ENCODE measurements around the gene METTL26. TPM values are rescaled to one million over a fixed set of nuclear protein-coding genes. Genes with fewer than 3 reads are reported as not detected.
A peak's percentile ranks its signal among the peaks of the same experiment; 100 is the strongest.

Gene METTL26
- total RNA-seq, 2 donors from 2014 or later: 76.8 to 115 TPM

- ATAC-seq: no peak
- no peak overlapping the region for H3K27ac ChIP-seq
- peaks cover under 1 to 4% of the 10 kb centered on the region in 2 donors for H3K36me3 ChIP-seq (replicated peaks in 1 of 2; ENCODE audit: insufficient read depth in 1 of 2, low read depth in 2 of 2)
- peaks cover 34% of the 10 kb centered on the region for H3K4me1 ChIP-seq
- no peak overlapping the region for H3K4me3 ChIP-seq
- H3K9me3 ChIP-seq: no peaks in the 10 kb centered on the region
- no peak for TF ChIP-seq CTCF (IDR thresholded peaks at IDR 0.05)
- TF ChIP-seq POLR2A (IDR thresholded peaks at IDR 0.05): no peak
- DNase-seq: peak in 1 of 4 donors; percentile 12
- no peaks in the 10 kb centered on the region for H3K27me3 ChIP-seq
- 95 to 99% methylated on average over 14 to 52 of the region's 67 CpGs for WGBS, 2 donors
- intact Hi-C loops (cut with DNase I): no loop called here
Measured at GRCh38 chr16:632486-633335, 3.4 kb downstream of the METTL26 start.

GRCh38 chr16:631808-632358 lies 4.2 kb downstream of the METTL26 start:
- Histone ChIP-seq H3K9me3 (no peaks in the 10 kb centered on the region), H3K4me3 (no peak overlapping the region), H3K4me1 (peaks cover 28% of the 10 kb centered on the region), H3K27ac (no peak overlapping the region), H3K36me3 (replicated peaks in 1 of 2; ENCODE audit: insufficient read depth in 1 of 2, low read depth in 2 of 2) (peaks cover 4 to 6% of the 10 kb centered on the region in 2 donors), H3K27me3 (no peaks in the 10 kb centered on the region)
- no peak for ATAC-seq
- 33 to 40% methylated on average over 9 of the region's 9 CpGs for WGBS, 2 donors
- intact Hi-C loops (cut with DNase I): no loop called here
- DNase-seq: no peak
- TF ChIP-seq CTCF (IDR thresholded peaks at IDR 0.05): no peak
- no peak for TF ChIP-seq POLR2A (IDR thresholded peaks at IDR 0.05)

- H3K27ac ChIP-seq: no peak within 1 kb of the TSS
- no peaks in the 10 kb centered on the region for H3K27me3 ChIP-seq
- H3K4me3 ChIP-seq: no peak within 1 kb of the TSS
- H3K4me1 ChIP-seq: peaks cover 27% of the 10 kb centered on the region
- 3 to 8% methylated on average over 4 to 20 of the region's 23 CpGs for WGBS, 2 donors
- DNase-seq (peak; percentile 52 to 77 (median 62)), ATAC-seq (peak; percentile 38)
- no peak for TF ChIP-seq CTCF (IDR thresholded peaks at IDR 0.05)
- TF ChIP-seq POLR2A (IDR thresholded peaks at IDR 0.05): no peak
- no peaks in the 10 kb centered on the region for H3K9me3 ChIP-seq
- intact Hi-C loops (cut with DNase I): no loop called here
- peaks cover 4 to 6% of the 10 kb centered on the region in 2 donors for H3K36me3 ChIP-seq (replicated peaks in 1 of 2; ENCODE audit: insufficient read depth in 1 of 2, low read depth in 2 of 2)
Measured at GRCh38 chr16:630815-631405, 5.2 kb downstream of the METTL26 start, which contains the start of gene WFIKKN1. WFIKKN1 (plus strand) TSS chr16:630985; CDS start chr16:631254, 269 bp downstream.

- DNase-seq (peak in 2 of 4 donors; percentile 14 to 17), ATAC-seq (no peak)
- no peaks in the 10 kb centered on the region for H3K27me3 ChIP-seq
- no peak overlapping the region for H3K27ac ChIP-seq
- intact Hi-C loops (cut with DNase I): no loop called here
- 50 to 63% methylated on average over 2 to 29 of the region's 29 CpGs for WGBS, 2 donors
- peaks cover 22% of the 10 kb centered on the region for H3K4me1 ChIP-seq
- H3K36me3 ChIP-seq (replicated peaks in 1 of 2; ENCODE audit: insufficient read depth in 1 of 2, low read depth in 2 of 2): peaks cover 4 to 7% of the 10 kb centered on the region in 2 donors
- H3K4me3 ChIP-seq: no peak overlapping the region
- H3K9me3 ChIP-seq: no peaks in the 10 kb centered on the region
- no peak for TF ChIP-seq POLR2A (IDR thresholded peaks at IDR 0.05)
- no peak for TF ChIP-seq CTCF (IDR thresholded peaks at IDR 0.05)
Measured at GRCh38 chr16:630249-630814, 5.8 kb downstream of the METTL26 start.

All from body of pancreas (tissue), 4 donors.